ENCODE measurements around the gene ZBTB3. TPM values are rescaled to one million over a fixed set of nuclear protein-coding genes. Genes with fewer than 3 reads are reported as not detected.

Gene ZBTB3
- total and polyA plus RNA-seq, 9 of the 15 experiments (the other 6 are each of a cell fraction or from before 2014, with no cell fraction given): 1.9 to 10.0 (median 4.9) TPM

DNA sequence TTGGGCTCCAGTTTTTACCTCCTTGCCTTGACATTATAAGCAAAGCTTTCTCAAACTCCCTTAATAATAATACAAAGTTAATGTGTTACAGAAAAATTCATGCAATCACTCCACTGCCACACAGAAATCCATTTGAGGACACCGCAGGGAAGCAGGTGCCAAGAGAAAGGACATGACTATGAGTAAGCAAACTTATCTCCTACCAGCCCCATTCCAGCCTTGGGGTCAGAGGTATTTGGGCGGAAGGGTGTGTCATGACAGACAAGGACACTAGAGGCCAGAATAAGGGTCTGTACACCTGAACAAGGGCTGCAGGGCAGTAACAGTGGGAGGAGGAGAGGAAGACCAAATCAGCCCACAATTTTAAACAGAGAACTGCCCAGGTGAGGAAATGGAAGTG lies 40.6 kb downstream of the ZBTB3 start (continued):
- TF ChIP-seq, protein P1, sequence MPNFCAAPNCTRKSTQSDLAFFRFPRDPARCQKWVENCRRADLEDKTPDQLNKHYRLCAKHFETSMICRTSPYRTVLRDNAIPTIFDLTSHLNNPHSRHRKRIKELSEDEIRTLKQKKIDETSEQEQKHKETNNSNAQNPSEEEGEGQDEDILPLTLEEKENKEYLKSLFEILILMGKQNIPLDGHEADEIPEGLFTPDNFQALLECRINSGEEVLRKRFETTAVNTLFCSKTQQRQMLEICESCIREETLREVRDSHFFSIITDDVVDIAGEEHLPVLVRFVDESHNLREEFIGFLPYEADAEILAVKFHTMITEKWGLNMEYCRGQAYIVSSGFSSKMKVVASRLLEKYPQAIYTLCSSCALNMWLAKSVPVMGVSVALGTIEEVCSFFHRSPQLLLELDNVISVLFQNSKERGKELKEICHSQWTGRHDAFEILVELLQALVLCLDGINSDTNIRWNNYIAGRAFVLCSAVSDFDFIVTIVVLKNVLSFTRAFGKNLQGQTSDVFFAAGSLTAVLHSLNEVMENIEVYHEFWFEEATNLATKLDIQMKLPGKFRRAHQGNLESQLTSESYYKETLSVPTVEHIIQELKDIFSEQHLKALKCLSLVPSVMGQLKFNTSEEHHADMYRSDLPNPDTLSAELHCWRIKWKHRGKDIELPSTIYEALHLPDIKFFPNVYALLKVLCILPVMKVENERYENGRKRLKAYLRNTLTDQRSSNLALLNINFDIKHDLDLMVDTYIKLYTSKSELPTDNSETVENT (CRISPR knock-in tag; IDR thresholded peaks at IDR 0.05): no peak
- TF ChIP-seq, protein P2, sequence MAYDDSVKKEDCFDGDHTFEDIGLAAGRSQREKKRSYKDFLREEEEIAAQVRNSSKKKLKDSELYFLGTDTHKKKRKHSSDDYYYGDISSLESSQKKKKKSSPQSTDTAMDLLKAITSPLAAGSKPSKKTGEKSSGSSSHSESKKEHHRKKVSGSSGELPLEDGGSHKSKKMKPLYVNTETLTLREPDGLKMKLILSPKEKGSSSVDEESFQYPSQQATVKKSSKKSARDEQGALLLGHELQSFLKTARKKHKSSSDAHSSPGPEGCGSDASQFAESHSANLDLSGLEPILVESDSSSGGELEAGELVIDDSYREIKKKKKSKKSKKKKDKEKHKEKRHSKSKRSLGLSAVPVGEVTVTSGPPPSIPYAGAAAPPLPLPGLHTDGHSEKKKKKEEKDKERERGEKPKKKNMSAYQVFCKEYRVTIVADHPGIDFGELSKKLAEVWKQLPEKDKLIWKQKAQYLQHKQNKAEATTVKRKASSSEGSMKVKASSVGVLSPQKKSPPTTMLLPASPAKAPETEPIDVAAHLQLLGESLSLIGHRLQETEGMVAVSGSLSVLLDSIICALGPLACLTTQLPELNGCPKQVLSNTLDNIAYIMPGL (CRISPR knock-in tag; IDR thresholded peaks at IDR 0.05): no peak
- TF ChIP-seq NCOA6 (IDR thresholded peaks at IDR 0.05) (no peak), TCF7L2 (IDR thresholded peaks at IDR 0.05; ENCODE audit: low read depth, low read length) (no peak), FOXK2 (conservative IDR thresholded peaks at IDR 0.05 in 1 of 2, IDR thresholded peaks at IDR 0.05 in 1 of 2; ENCODE audit: low read depth in 2 of 2) (no peak), NCOR1 (IDR thresholded peaks at IDR 0.05) (no peak), GATA2 (CRISPR knock-in tag; IDR thresholded peaks at IDR 0.05) (no peak), COPS2 (conservative IDR thresholded peaks at IDR 0.05) (no peak), KLF13 (tag; IDR thresholded peaks at IDR 0.05; ENCODE audit: borderline replicate concordance, low read depth) (no peak), ZNF77 (CRISPR knock-in tag; IDR thresholded peaks at IDR 0.05) (no peak), ZNF140 (CRISPR knock-in tag; IDR thresholded peaks at IDR 0.05) (no peak), SMARCC2 (IDR thresholded peaks at IDR 0.05; ENCODE audit: low read depth) (no peak)
- TF ChIP-seq, protein P3, sequence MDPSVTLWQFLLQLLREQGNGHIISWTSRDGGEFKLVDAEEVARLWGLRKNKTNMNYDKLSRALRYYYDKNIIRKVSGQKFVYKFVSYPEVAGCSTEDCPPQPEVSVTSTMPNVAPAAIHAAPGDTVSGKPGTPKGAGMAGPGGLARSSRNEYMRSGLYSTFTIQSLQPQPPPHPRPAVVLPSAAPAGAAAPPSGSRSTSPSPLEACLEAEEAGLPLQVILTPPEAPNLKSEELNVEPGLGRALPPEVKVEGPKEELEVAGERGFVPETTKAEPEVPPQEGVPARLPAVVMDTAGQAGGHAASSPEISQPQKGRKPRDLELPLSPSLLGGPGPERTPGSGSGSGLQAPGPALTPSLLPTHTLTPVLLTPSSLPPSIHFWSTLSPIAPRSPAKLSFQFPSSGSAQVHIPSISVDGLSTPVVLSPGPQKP (CRISPR knock-in tag; IDR thresholded peaks at IDR 0.05): no peak
- TF ChIP-seq, protein P4, sequence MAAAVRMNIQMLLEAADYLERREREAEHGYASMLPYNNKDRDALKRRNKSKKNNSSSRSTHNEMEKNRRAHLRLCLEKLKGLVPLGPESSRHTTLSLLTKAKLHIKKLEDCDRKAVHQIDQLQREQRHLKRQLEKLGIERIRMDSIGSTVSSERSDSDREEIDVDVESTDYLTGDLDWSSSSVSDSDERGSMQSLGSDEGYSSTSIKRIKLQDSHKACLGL (CRISPR knock-in tag; IDR thresholded peaks at IDR 0.05; ENCODE audit: borderline replicate concordance, poor library complexity, severe bottlenecking): no peak

All from K562 (cell line).